Coronary artery (tissue), 2 donors: ENCODE measurements around the gene CSTPP1.
"Not testable (repeated sequence)": the region's sequence is repeated elsewhere in the genome, so short reads cannot be mapped to it uniquely, and the experiment has no call there.

ENCODE experiments used
- DNase-seq: peaks from one replicate; pipeline ENCODE4 v3.0.0-alpha.2; 2017; ENCODE audit warnings: low spot score
- H3K27ac ChIP-seq, 2 donors: fragments of 200-600 bp; sonication (generic); one replicate each; pipeline ENCODE4 v1.5.1; 2016 to 2019
- H3K4me3 ChIP-seq: fragments of 200-600 bp; sonication (generic); 2 replicates; pipeline ENCODE4 v1.5.1; 2016; ENCODE audit warnings: mild to moderate bottlenecking, moderate library complexity
- CTCF ChIP-seq: fragments of 200-600 bp; sonication (generic); IDR thresholded peaks from one replicate; pipeline ENCODE4 v1.5.1; 2019; ENCODE audit warnings: antibody characterized with exemption

Gene CSTPP1

GRCh38 chr11:47093541-47093940, 157.0 kb downstream of the CSTPP1 start:
- DNase-seq: no peak
- Histone ChIP-seq H3K4me3 (no peak overlapping the region), H3K27ac (no peak overlapping the region)
- no peak for TF ChIP-seq CTCF

- H3K4me3 ChIP-seq, DNase-seq, H3K27ac ChIP-seq: not testable (repeated sequence)
Measured at GRCh38 chr11:47096871-47097270, 160.3 kb downstream of the CSTPP1 start.

GRCh38 chr11:47098223-47098622, 161.7 kb downstream of the CSTPP1 start:
- not testable (repeated sequence) for H3K27ac ChIP-seq, H3K4me3 ChIP-seq, DNase-seq

GRCh38 chr11:47099214-47099917, 162.8 kb downstream of the CSTPP1 start:
- Histone ChIP-seq H3K4me3 (no peak overlapping the region), H3K27ac (no peak overlapping the region)
- no peak for DNase-seq
- no peak for TF ChIP-seq CTCF

GRCh38 chr11:47099918-47100315, 163.4 kb downstream of the CSTPP1 start:
- Histone ChIP-seq H3K27ac (no peak overlapping the region), H3K4me3 (no peak overlapping the region)
- DNase-seq: no peak
- no peak for TF ChIP-seq CTCF

GRCh38 chr11:47101406-47101805, 164.8 kb downstream of the CSTPP1 start:
- TF ChIP-seq CTCF: no peak
- H3K4me3 ChIP-seq: no peak overlapping the region
- no peak for DNase-seq
- no peak overlapping the region for H3K27ac ChIP-seq

- H3K4me3 ChIP-seq: no peak overlapping the region
- no peak overlapping the region for H3K27ac ChIP-seq
- no peak for DNase-seq
- no peak for TF ChIP-seq CTCF
Measured at GRCh38 chr11:47104261-47104950, 167.8 kb downstream of the CSTPP1 start.

- Histone ChIP-seq H3K4me3 (no peak overlapping the region), H3K27ac (no peak overlapping the region)
- no peak for DNase-seq
- no peak for TF ChIP-seq CTCF
Measured at GRCh38 chr11:47105541-47105940, 169.0 kb downstream of the CSTPP1 start.
